Thymus (tissue), 11 donors: ENCODE results near the gene IGLL5. TPM values are rescaled to one million over a fixed set of nuclear protein-coding genes. Genes with fewer than 3 reads are reported as not detected.

Experiments used
- DNase-seq, 9 donors: peaks; one replicate each; pipeline ENCODE4 v3.0.0-alpha.2; 2013; ENCODE audit warnings: low spot score in 9 of 9, low read depth in 6 of 9, missing footprints in 1 of 9
- H3K27ac ChIP-seq, 2 donors: one replicate each; pipeline ENCODE4 v1.5.1; 2013; ENCODE audit warnings: control low read depth in 1 of 2, low read depth in 1 of 2, low read length in 1 of 2, mild to moderate bottlenecking in 1 of 2, moderate library complexity in 1 of 2
- H3K27me3 ChIP-seq, 2 donors: one replicate each; pipeline ENCODE4 v1.5.1; 2013; ENCODE audit warnings: low read length in 1 of 2; ENCODE audit not compliant: control insufficient read depth in 2 of 2, insufficient read depth in 1 of 2
- H3K36me3 ChIP-seq, 2 donors: one replicate each; pipeline ENCODE4 v1.5.1; 2013; ENCODE audit warnings: low read length in 1 of 2, mild to moderate bottlenecking in 1 of 2, moderate library complexity in 1 of 2; ENCODE audit not compliant: control insufficient read depth in 2 of 2, insufficient read depth in 2 of 2
- H3K4me1 ChIP-seq, 2 donors: one replicate each; pipeline ENCODE4 v1.5.1; 2013; ENCODE audit warnings: low read length in 2 of 2; ENCODE audit not compliant: control insufficient read depth in 2 of 2, insufficient read depth in 2 of 2
- H3K4me3 ChIP-seq, 2 donors: one replicate each; pipeline ENCODE4 v1.5.1; 2013; ENCODE audit warnings: low read length in 2 of 2, control low read depth in 1 of 2, mild to moderate bottlenecking in 1 of 2
- H3K9me3 ChIP-seq, 2 donors: one replicate each; pipeline ENCODE4 v1.5.1; 2013; ENCODE audit warnings: low read length in 1 of 2, mild to moderate bottlenecking in 1 of 2; ENCODE audit not compliant: control insufficient read depth in 2 of 2, insufficient read depth in 1 of 2
- WGBS: extraction: QIAGEN DNeasy Blood & Tissue Kit; methylation state at CpG from one replicate; pipeline ENCODE4 v1.1.7; 2013; 5-methylcytosine and 5-hydroxymethylcytosine counted together
- polyA plus RNA-seq: library from polyadenylated mRNA; stranded (reverse); fragments of 200-250 nt; gene quantifications from one replicate; pipeline ENCODE4 v1.2.3, GENCODE V29; 2013
- total RNA-seq: library from RNA; stranded (reverse); fragments of 120-200 nt; gene quantifications from one replicate; pipeline ENCODE4 v1.2.4, GENCODE V29; 2013
- donor health status: healthy.

The IGLL5 gene
- total and polyA plus RNA-seq, 2 donors = 2.3 to 29.9 TPM

DNA sequence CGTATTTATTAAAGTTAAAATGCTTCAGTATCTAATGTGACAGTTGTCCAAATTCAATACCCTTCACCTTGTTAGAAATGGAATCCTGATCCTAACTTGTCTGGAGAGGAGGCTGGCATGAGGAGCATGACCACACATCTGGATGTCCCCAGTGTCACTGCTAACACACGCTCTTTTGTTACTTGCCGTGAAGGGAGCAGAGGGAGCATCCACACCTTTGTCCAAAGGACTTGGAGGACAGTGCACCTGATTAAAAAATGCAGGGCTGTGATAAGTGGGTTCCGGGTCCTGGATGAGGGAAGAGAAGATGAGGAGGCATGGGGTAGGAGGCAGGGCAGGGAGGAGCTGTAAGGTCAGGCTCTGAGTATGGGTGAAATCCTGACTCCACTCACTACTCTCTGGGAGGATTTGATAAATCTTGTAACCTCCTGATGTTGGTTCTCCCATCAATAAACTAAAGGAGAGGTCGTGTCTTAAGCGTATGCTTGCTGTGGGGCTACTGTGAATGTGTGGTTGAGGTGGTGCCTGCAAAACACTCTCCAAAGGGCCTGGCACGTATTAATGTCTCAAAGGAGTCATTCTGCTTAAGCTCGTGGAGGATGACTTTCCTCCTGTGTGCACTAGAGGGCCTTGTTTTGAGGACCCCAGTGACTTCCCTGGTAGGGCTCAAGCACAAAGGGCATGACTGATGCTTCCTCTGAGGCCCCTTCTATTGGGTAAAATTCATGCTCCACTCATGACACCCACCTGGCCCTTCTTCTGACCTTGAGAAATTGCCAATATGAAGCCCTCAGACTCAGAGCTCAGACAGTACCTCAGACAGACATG lies 16.8 kb upstream of the IGLL5 start:
- H3K9me3 ChIP-seq = peaks cover 0 to 8% of the 10 kb centered on the region in 2 donors
- H3K27me3 ChIP-seq = no peaks in the 10 kb centered on the region
- WGBS = 77% methylated on average over 8 of the region's 8 CpGs
- H3K4me3 ChIP-seq = no peak overlapping the region
- peak overlapping the region; percentile 6 to 81 for H3K27ac ChIP-seq
- no peaks in the 10 kb centered on the region for H3K36me3 ChIP-seq
- DNase-seq = peak in 2 of 9 donors; percentile 56 to 73
- H3K4me1 ChIP-seq = peaks cover 57 to 62% of the 10 kb centered on the region in 2 donors

DNA sequence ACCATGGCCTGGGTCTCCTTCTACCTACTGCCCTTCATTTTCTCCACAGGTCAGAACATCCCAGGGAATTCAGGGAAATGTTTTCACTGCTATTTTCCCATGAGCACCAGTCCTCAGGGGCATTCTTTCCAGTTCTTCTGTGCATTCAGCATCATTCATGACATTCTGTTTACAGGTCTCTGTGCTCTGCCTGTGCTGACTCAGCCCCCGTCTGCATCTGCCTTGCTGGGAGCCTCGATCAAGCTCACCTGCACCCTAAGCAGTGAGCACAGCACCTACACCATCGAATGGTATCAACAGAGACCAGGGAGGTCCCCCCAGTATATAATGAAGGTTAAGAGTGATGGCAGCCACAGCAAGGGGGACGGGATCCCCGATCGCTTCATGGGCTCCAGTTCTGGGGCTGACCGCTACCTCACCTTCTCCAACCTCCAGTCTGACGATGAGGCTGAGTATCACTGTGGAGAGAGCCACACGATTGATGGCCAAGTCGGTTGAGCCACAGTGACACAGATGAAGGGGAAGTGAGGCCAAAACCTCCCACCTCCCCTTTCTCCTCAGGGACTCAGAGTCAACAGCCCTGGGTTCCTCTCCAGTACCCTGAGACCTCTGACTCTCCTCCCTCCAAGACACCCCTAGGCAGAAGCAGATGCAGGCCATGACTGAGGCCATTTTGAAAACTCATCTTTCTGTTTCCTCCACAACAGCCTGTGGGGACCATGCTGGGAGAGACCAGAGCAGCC lies 15.9 kb upstream of the IGLL5 start:
- Histone ChIP-seq H3K9me3 (peaks cover 0 to 8% of the 10 kb centered on the region in 2 donors), H3K36me3 (no peaks in the 10 kb centered on the region), H3K27ac (peak overlapping the region; percentile 33 to 81), H3K4me1 (peaks cover 48 to 53% of the 10 kb centered on the region in 2 donors), H3K27me3 (no peaks in the 10 kb centered on the region), H3K4me3 (no peak overlapping the region)
- WGBS = 93% methylated on average over 10 of the region's 10 CpGs
- no peak for DNase-seq

DNA sequence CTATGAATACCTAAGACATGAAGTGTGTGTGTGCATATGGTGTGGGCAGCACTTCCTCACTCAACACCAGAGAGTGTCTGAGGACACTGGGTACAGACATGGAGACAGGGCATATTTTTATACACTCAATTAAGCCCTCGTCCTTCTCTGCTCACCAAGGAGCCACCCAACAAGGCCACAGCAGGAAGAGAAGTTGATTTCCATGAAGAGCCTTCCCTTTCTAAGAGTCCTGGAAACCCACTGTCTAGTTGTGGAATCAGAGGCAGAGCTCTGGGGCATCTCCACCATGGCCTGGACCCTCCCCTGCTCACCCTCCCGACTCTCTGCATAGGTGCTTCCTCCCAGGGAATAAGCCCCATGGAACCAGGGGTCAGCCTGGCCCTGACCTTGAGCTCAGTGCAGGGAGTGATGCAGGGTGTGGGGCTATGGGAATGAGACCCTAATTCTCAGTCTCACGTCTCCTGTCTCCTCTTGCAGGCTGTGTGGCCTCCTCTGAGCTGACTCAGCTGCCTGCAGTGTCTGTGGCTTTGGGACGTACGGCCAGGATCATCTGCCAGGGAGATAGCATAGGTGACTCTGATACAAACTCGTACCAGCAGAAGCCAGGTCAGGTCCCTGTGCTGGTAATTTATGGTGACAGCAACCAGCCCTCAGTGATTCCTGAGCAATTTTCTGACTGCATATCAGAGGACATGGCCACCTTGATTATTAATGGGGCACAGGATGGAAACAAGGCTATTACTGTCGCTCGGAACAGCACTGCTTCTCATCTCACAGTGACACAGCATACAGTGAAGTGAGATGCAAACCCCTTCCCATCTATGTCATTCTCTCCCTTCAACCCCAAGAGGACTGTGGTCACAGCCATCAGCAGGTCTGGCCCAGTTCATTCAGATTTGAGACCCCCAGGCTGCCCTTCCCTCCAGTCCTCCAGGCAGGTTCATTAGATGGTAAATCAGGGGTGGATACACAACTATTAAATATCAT lies 14.6 kb upstream of the IGLL5 start:
- peaks cover 0 to 8% of the 10 kb centered on the region in 2 donors for H3K9me3 ChIP-seq
- DNase-seq = no peak
- 96% methylated on average over 8 of the region's 8 CpGs for WGBS
- peaks cover 0 to 1% of the 10 kb centered on the region in 2 donors for H3K27me3 ChIP-seq
- peaks cover 35 to 45% of the 10 kb centered on the region in 2 donors for H3K4me1 ChIP-seq
- H3K36me3 ChIP-seq = no peaks in the 10 kb centered on the region
- no peak overlapping the region for H3K27ac ChIP-seq
- no peak overlapping the region for H3K4me3 ChIP-seq

DNA sequence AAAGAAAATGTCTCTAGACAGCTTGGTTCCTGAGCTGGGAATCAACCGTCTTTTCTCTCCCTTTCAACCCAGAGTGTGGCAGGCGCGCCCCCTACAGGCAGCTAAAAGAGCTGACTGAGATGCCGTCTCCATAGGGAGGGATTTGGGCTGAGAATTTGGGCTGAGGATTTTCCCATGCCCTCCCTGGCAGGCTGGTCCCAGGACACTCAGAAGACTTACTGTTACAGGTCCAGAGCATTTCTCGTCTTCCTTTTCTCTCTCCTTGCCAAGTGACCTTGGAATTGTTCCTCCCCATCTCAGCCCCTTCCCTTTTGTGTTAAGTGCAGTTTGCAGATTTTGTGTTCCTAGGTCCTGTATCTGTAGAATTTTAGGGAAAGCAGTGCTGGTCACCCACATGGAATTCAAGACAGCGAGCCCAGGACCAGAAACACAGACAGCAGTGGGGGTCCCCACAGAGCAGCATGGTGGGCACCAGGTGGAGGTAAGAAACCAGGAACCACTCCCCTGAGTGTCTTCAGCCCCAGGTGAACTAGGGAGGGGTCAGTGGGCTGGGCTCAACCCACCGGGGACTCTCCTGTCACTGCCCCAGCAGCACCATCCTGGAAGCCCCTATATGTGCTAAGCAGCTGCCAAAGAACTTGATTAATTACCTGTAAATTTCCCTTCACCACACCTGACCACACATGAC lies 9.9 kb upstream of the IGLL5 start:
- peak in 5 of 9 donors; percentile 63 to 86 (median 71) for DNase-seq
- WGBS = 29% methylated on average over 7 of the region's 7 CpGs
- Histone ChIP-seq H3K36me3 (no peaks in the 10 kb centered on the region), H3K4me3 (no peak overlapping the region), H3K27ac (no peak overlapping the region), H3K4me1 (peaks cover 26 to 45% of the 10 kb centered on the region in 2 donors), H3K27me3 (peaks cover 0 to 3% of the 10 kb centered on the region in 2 donors), H3K9me3 (peaks cover 0 to 8% of the 10 kb centered on the region in 2 donors)

DNA sequence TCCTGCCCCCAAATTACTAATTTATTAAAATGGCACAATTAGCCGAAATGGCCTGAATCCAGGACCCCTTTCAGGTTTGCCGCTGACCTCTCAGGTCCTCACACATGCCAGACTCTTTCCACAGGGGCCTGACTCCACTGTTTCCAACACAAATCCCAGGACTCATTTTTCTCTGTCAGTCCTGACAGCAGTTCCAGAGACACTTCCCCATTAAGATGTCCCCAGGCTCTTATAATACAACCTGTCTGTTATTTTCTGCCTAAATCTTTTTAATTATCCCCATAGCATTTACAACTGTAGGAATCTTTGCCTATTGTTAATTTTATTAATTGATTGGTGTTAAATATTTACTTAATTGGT lies 9.4 kb upstream of the IGLL5 start:
- H3K27me3 ChIP-seq = peaks cover 0 to 3% of the 10 kb centered on the region in 2 donors
- peaks cover 26 to 49% of the 10 kb centered on the region in 2 donors for H3K4me1 ChIP-seq
- no peaks in the 10 kb centered on the region for H3K36me3 ChIP-seq
- WGBS = 67% methylated on average over 2 of the region's 2 CpGs
- peaks cover 0 to 8% of the 10 kb centered on the region in 2 donors for H3K9me3 ChIP-seq
- no peak for DNase-seq
- no peak overlapping the region for H3K4me3 ChIP-seq
- no peak overlapping the region for H3K27ac ChIP-seq

DNA sequence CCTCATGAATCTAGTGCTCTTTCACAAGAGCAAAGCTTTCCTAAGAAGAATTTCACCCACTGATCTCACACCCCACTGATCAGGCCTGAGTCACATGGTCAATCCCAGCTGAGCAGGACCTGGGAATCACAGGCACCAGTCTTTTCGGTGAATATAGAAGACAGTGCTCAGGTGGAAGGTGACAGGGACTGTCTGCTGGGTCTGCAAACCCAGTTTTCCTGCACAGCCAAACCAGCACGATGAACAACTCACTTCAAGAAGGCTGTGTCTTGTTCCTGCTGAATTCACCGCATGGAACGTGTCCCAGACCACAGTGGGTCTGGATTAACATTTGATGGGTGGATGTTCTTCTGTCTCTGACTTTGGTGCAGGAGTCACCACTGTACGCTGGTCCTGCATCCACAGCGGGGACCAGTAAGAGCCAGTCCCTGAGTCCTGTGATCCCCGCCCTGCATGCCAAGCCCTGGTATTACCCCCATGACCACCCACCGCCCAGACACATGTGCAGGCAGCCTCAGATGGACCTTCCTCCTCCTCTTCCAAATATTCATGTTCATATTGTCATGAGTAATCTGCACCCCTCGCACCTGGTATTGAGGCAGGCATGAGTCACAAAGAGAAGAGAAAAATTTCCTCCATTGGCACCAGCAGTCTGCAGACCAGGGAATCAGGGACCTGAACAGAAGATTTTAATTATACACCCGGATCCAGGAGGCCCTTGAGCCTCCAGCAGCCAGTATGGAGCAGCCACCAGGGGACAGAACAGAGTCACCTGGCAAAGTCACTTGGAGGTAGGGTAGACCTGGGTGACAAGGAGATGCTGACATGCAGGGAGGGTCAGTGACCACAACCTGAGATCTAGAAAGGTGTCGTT lies 8.6 kb upstream of the IGLL5 start:
- Histone ChIP-seq H3K27ac (no peak overlapping the region), H3K27me3 (peaks cover 0 to 3% of the 10 kb centered on the region in 2 donors), H3K4me3 (no peak overlapping the region), H3K4me1 (peaks cover 31 to 55% of the 10 kb centered on the region in 2 donors), H3K9me3 (peaks cover 0 to 4% of the 10 kb centered on the region in 2 donors), H3K36me3 (no peaks in the 10 kb centered on the region)
- 92% methylated on average over 11 of the region's 11 CpGs for WGBS
- no peak for DNase-seq

DNA sequence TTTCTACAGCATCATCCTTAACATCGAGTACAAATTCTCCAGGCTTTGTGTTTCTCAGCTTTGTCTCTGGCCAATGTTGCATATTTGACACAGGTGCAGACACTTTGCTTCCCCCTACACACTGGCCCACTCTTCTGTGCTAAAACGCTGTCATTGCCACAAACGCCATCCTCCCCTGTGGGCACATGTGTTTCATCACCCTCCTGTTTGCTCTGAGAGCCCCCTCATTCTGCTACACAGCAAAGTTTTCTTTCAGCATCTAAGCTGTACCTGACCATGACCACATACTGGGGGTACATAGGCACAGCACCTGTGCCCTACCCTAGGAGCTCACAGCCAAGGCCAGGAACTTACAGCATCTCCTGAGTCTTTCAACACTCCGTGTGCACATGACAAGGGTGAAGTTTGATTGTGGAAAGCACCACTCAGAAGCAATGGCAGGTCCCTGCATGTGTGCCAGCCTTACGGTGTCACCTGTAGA lies 7.9 kb upstream of the IGLL5 start:
- H3K4me1 ChIP-seq = peaks cover 37 to 62% of the 10 kb centered on the region in 2 donors
- H3K36me3 ChIP-seq = no peaks in the 10 kb centered on the region
- DNase-seq = peak in 1 of 9 donors; percentile 50
- WGBS = 62% methylated on average over 5 of the region's 5 CpGs
- no peaks in the 10 kb centered on the region for H3K9me3 ChIP-seq
- peak overlapping the region in 1 of 2 donors; percentile 22 for H3K27ac ChIP-seq
- peaks cover 0 to 3% of the 10 kb centered on the region in 2 donors for H3K27me3 ChIP-seq
- no peak overlapping the region for H3K4me3 ChIP-seq
